Lung (tissue), 12 donors: Measurements from ENCODE around the gene SRP54. TPM values are rescaled to one million over a fixed set of nuclear protein-coding genes. Genes with fewer than 3 reads are reported as not detected.

Experiments
- ATAC-seq: fragments of 200-7000 bp; cut with Tn5 transposase; one replicate; pipeline ENCODE4 v1.9.1; 2020; ENCODE audit warnings: moderate number of reproducible peaks; ENCODE audit not compliant: insufficient read depth, low FRiP score
- DNase-seq, 3 donors: peaks; one replicate each; pipeline ENCODE4 v3.0.0-alpha.2; 2013 to 2017
- H3K27ac ChIP-seq, 2 donors: one replicate each; pipeline ENCODE4 v1.5.1; 2013; ENCODE audit warnings: mild to moderate bottlenecking in 2 of 2, moderate library complexity in 2 of 2, control low read depth in 1 of 2, inconsistent platforms in 1 of 2, low read depth in 1 of 2, low read length in 1 of 2
- H3K27me3 ChIP-seq, 3 donors: one replicate each; pipeline ENCODE4 v1.5.1; 2013; ENCODE audit warnings: low read length in 2 of 3; ENCODE audit not compliant: control insufficient read depth in 3 of 3, insufficient read depth in 3 of 3
- H3K36me3 ChIP-seq, 4 donors: one replicate each; pipeline ENCODE4 v1.5.1; 2013; ENCODE audit warnings: low read length in 4 of 4, mild to moderate bottlenecking in 1 of 4, moderate library complexity in 1 of 4; ENCODE audit not compliant: control insufficient read depth in 4 of 4, insufficient read depth in 4 of 4
- H3K4me1 ChIP-seq, 5 donors: one replicate each; pipeline ENCODE4 v1.5.1; 2013; ENCODE audit warnings: low read length in 5 of 5, mild to moderate bottlenecking in 2 of 5, moderate library complexity in 1 of 5; ENCODE audit not compliant: control insufficient read depth in 5 of 5, insufficient read depth in 5 of 5
- H3K4me3 ChIP-seq: one replicate; pipeline ENCODE4 v1.5.1; 2013; ENCODE audit warnings: mild to moderate bottlenecking, control low read depth, moderate library complexity
- H3K9ac ChIP-seq, 2 donors: one replicate each; pipeline ENCODE4 v1.5.1; 2013; ENCODE audit warnings: low read length in 2 of 2, control low read depth in 1 of 2; ENCODE audit not compliant: insufficient read depth in 1 of 2
- H3K9me3 ChIP-seq, 4 donors: one replicate each; pipeline ENCODE4 v1.5.1; 2013; ENCODE audit warnings: low read length in 3 of 4, mild to moderate bottlenecking in 1 of 4, moderate library complexity in 1 of 4; ENCODE audit not compliant: control insufficient read depth in 4 of 4, insufficient read depth in 3 of 4
- CTCF ChIP-seq: IDR thresholded peaks from 2 replicates; pipeline ENCODE4 v1.5.1; 2012; ENCODE audit warnings: mild to moderate bottlenecking; ENCODE audit errors: control extremely low read depth, extremely low read depth
- WGBS, 2 donors: extraction: QIAGEN DNeasy Blood & Tissue Kit; methylation state at CpG; one replicate each; pipeline ENCODE4 v1.1.7; 2013; 5-methylcytosine and 5-hydroxymethylcytosine counted together
- polyA plus RNA-seq, 2 donors: library from polyadenylated mRNA; stranded (reverse); fragments of 200-250 nt; gene quantifications; one replicate each; pipeline ENCODE4 v1.2.1, GENCODE V29; 2013
- total RNA-seq, 2 donors: library from RNA; depleted of rRNA in 1 of 2; stranded (reverse); fragments of >200 nt in 1 of 2; gene quantifications; one replicate each; pipeline ENCODE4 v1.2.1, GENCODE V29; 2014 to 2021
- donor health status: control.
- donor health status: control.
- donor health status: Bipolar disorder and iron deficiency.
- donor health status: healthy.
- donor health status: DM: yes; HTN: yes; CAD: no.

Gene SRP54
- total and polyA plus RNA-seq, 4 donors, result 24.5 to 92.8 (median 44.8) TPM

GRCh38 chr14:34980337-34980900, 2.4 kb upstream of the SRP54 start:
- peaks cover 0 to 8% (median under 1%) of the 10 kb centered on the region in 4 donors for H3K36me3 ChIP-seq
- H3K27me3 ChIP-seq, result no peaks in the 10 kb centered on the region
- DNase-seq (no peak), ATAC-seq (no peak)
- no peak overlapping the region for H3K9ac ChIP-seq
- no peak overlapping the region for H3K4me3 ChIP-seq
- H3K4me1 ChIP-seq, result peaks cover 0 to 18% (median 13%) of the 10 kb centered on the region in 5 donors
- no peaks in the 10 kb centered on the region for H3K9me3 ChIP-seq
- no peak for TF ChIP-seq CTCF
- H3K27ac ChIP-seq, result peak overlapping the region in 1 of 2 donors; percentile 70
- 96% methylated on average over 11 of the region's 11 CpGs for WGBS, 2 donors

GRCh38 chr14:34981743-34982420, 910 bp upstream of the SRP54 start:
- Histone ChIP-seq H3K4me3 (peak overlapping the region; percentile 68), H3K27me3 (no peaks in the 10 kb centered on the region), H3K27ac (peak overlapping the region; percentile 91 to 94), H3K9ac (peak overlapping the region; percentile 48 to 98), H3K4me1 (peaks cover 0 to 19% (median 13%) of the 10 kb centered on the region in 5 donors), H3K9me3 (no peaks in the 10 kb centered on the region), H3K36me3 (peaks cover 0 to 8% (median under 1%) of the 10 kb centered on the region in 4 donors)
- ATAC-seq, result peak; percentile 3
- DNase-seq, result peak; percentile 55 to 76 (median 59)
- WGBS, 2 donors, result 1% methylated on average over 17 of the region's 17 CpGs
- no peak for TF ChIP-seq CTCF

- Histone ChIP-seq H3K4me3 (peak overlapping the region; percentile 60), H3K4me1 (peaks cover 0 to 19% (median 13%) of the 10 kb centered on the region in 5 donors), H3K27ac (peak overlapping the region; percentile 91 to 94), H3K9me3 (no peaks in the 10 kb centered on the region), H3K9ac (peak overlapping the region; percentile 87 to 98), H3K36me3 (peaks cover 0 to 8% (median under 1%) of the 10 kb centered on the region in 4 donors), H3K27me3 (no peaks in the 10 kb centered on the region)
- ATAC-seq, result peak; percentile 31
- no peak for TF ChIP-seq CTCF
- WGBS, 2 donors, result 0% methylated on average over 28 of the region's 28 CpGs
- DNase-seq, result no peak
These were observed 462 bp downstream of the SRP54 start for GRCh38 chr14:34983148-34983760.
